Activated CD8-positive, alpha-beta memory T cell treated with anti-CD3 and anti-CD28 coated beads for 24 hours (primary cell): ENCODE measurements around the gene PRAMEF25.
"Not testable (repeated sequence)": the region's sequence is repeated elsewhere in the genome, so short reads cannot be mapped to it uniquely, and the experiment has no call there.

ENCODE experiments used
- DNase-seq: peaks from one replicate; pipeline ENCODE4 v3.0.0-alpha.2; 2020

PRAMEF25 gene

DNA sequence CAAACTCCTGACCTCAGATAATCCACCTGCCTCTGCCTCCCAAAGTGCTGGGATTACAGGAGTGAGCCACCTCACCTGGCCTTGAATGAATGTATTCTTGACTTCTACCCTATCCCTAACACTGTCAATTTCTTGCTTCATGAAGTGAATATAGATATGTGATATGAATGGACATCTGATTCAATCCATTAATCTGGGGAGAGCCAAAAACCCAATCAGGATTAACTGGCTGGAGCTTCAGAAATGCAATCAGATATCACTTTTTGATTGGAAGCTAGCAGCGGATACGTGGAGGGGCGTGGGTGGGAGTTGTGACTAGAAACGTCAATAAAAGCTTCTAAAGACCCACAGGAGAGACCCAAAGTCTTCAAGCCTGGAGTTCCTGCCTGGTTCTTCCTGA is at the start of gene PRAMEF25:
Gene PRAMEF25, plus strand, starts transcription at position 301 of the 400 bp plus-strand sequence. CDS start 2,920 bp downstream, outside the sequence.
- DNase-seq, result not testable (repeated sequence)

DNA sequence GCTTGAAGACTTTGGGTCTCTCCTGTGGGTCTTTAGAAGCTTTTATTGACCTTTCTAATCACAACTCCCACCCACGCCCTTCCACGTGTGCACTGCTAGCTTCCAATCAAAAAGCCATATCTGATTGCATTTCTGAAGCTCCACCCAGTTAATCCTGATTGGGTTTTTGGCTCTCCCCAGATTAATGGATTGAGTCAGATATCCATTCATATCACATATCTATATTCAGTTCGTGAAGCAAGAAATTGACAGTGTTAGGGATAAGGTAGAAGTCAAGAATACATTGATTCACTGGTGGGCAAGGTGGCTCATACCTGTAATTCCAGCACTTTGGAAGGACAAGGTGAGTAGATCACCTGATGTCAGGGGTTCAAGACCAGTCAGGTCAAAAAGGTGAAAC is 14.1 kb upstream of the PRAMEF25 start, which contains the start of gene PRAMEF27:
Gene PRAMEF27, minus strand, starts transcription at position 101 of the 400 bp plus-strand sequence. CDS start 2,916 bp downstream, outside the sequence.
- DNase-seq, result not testable (repeated sequence)

DNA sequence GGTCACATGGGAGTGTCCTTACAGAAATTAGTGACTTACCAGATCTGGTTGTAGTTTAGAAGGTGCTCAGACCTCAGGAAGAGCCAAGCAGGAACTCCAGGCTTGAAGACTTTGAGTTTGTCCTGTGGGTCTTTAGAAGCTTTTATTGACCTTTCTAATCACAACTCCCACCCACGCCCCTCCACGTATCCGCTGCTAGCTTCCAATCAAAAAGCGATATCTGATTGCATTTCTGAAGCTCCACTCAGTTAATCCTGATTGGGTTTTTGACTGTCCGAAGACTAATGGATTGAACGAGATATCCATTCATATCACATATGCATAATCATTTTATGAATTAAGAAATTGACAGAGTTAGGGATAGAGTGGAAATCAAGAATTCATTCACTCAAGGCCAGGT is 46.2 kb downstream of the PRAMEF25 start, which contains the start of gene HNRNPCL2:
Gene HNRNPCL2, minus strand, starts transcription at position 101 of the 400 bp plus-strand sequence. CDS start 454 bp downstream, outside the sequence.
- not testable (repeated sequence) for DNase-seq
